Activated CD4-positive, alpha-beta T cell treated with anti-CD3 and anti-CD28 coated beads, Interleukin-2, Interleukin-6, amounts not matched to agents 100 ng/mL and 50 ng/mL, durations not matched to agents 16 hours and 8 hours (primary cell): ENCODE data around the gene KCNAB1.

Source experiments
- DNase-seq: peaks from one replicate; pipeline ENCODE4 v3.0.0-alpha.2; 2020

Gene KCNAB1

GRCh38 chr3:156334841-156335545, 214.6 kb downstream of the KCNAB1 start:
- no peak for DNase-seq

- no peak for DNase-seq
Measured at GRCh38 chr3:156339491-156339890, 219.1 kb downstream of the KCNAB1 start.

- DNase-seq = no peak
Measured at GRCh38 chr3:156341332-156341731, 221.0 kb downstream of the KCNAB1 start.

GRCh38 chr3:156341831-156342416, 221.5 kb downstream of the KCNAB1 start:
- no peak for DNase-seq

GRCh38 chr3:156344215-156344614, 223.8 kb downstream of the KCNAB1 start:
- no peak for DNase-seq

- no peak for DNase-seq
Measured at GRCh38 chr3:156349111-156349510, 228.7 kb downstream of the KCNAB1 start.

- DNase-seq = no peak
Measured at GRCh38 chr3:156349978-156350377, 229.6 kb downstream of the KCNAB1 start.

- no peak for DNase-seq
Measured at GRCh38 chr3:156350781-156351180, 230.4 kb downstream of the KCNAB1 start.

GRCh38 chr3:156351783-156352182, 231.4 kb downstream of the KCNAB1 start:
- DNase-seq = no peak

- no peak for DNase-seq
Measured at GRCh38 chr3:156352728-156353127, 232.3 kb downstream of the KCNAB1 start.

GRCh38 chr3:156353563-156353962, 233.2 kb downstream of the KCNAB1 start:
- DNase-seq = no peak

GRCh38 chr3:156356537-156357363, 236.4 kb downstream of the KCNAB1 start:
- no peak for DNase-seq

- DNase-seq = no peak
Measured at GRCh38 chr3:156358232-156358631, 237.9 kb downstream of the KCNAB1 start.

GRCh38 chr3:156359368-156359767, 239.0 kb downstream of the KCNAB1 start:
- DNase-seq = no peak

- DNase-seq = no peak
Measured at GRCh38 chr3:156360083-156360482, 239.7 kb downstream of the KCNAB1 start.

- no peak for DNase-seq
Measured at GRCh38 chr3:156360963-156361362, 240.6 kb downstream of the KCNAB1 start.

GRCh38 chr3:156366559-156366958, 246.2 kb downstream of the KCNAB1 start:
- no peak for DNase-seq

GRCh38 chr3:156368189-156368588, 247.8 kb downstream of the KCNAB1 start:
- DNase-seq = peak; percentile 16

GRCh38 chr3:156371701-156372100, 251.3 kb downstream of the KCNAB1 start:
- DNase-seq = no peak

GRCh38 chr3:156373095-156373494, 252.7 kb downstream of the KCNAB1 start:
- DNase-seq = no peak

- no peak for DNase-seq
Measured at GRCh38 chr3:156373654-156374053, 253.3 kb downstream of the KCNAB1 start.

- no peak for DNase-seq
Measured at GRCh38 chr3:156376199-156376598, 255.8 kb downstream of the KCNAB1 start.

GRCh38 chr3:156377266-156377665, 256.9 kb downstream of the KCNAB1 start:
- no peak for DNase-seq

GRCh38 chr3:156377718-156378117, 257.3 kb downstream of the KCNAB1 start:
- no peak for DNase-seq
